HG02571 (cell line): ENCODE measurements around the gene FOXP1.

Experiments used
- ATAC-seq: cut with Tn5 transposase; IDR thresholded peaks from one replicate; pipeline ENCODE4 v1.9.1; 2021; ENCODE audit warnings: mild to moderate bottlenecking, moderate library complexity; ENCODE audit not compliant: unreplicated experiment

FOXP1 gene

DNA sequence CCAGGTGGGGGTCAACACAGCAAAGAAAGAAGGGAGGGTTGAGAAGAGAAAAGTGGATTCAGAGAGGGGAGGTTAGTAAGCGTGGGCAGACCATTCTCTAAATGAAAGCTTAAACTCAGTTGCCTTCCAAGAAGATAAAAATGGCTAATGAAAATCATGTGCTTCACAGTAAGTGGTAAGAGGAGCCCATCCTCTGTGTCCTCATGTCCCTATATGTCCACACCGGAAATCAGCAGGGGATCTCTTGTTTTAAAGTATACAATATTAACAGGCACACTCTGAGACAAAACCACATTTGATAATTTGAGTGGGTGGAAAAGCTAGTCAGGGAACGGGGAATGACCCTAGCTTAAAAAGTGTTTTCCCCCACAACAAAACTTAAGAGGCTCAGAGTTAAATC, 4.4 kb upstream of the FOXP1 start:
- no peak for ATAC-seq

DNA sequence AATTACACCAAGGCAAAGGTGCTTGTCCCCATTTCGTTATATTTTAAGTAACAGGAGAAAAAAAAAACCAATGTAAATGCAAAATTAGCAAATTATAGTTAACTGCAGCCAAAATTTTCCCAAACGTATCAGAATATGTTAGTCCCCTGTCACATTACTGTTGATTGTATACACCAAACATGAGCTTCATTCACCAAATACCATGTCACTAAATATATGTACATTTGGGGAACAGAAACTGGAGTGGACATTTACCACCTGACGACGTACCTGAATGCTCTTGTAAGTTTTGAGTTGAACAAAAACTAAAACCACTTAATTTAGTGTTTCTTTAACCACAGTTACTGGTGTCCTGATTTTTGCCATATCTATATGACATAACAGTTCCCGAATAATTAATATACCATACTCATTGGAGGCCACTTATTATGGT, 3.3 kb upstream of the FOXP1 start:
- ATAC-seq, result no peak

DNA sequence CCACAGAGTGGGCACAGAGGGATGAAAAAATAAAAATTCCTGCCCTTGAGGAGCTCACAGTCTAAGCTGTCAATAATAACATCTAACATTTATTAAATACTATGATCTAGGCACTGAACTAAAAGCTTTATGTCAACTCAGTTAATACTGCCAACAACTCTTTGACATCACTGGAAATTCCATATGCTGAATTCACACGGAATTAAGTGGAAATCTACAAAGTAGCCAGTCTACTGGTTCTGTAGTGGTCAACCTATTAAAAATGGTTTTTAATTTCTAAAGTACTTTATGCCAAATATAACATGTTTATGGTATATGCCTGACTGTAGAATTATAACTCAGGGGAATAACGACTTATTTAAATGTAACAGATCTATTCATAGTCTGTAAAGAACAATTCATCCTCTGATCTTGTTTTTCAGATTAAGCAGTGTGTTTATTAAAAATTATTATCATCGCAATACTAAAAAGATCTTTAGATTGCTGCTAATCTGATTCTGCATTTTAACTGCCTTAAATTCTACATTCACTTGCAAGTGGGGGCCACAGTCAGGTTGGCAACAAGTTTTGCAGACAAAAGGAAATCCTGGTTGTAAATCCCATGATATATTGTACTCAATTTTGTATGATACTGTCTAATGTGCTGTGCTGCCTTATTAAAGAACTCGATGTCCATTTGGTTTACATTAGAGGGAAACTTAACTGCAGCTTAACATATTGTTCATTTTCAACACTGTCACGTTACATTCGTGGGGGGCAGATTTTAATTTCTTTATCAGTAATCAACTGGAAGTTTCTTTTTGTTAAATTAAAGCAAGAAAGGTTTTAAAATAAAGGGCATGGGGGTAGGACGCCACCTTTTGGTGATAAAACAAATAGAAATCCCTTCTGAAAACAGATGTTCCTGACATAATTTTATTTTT, 2.6 kb upstream of the FOXP1 start:
- no peak for ATAC-seq

DNA sequence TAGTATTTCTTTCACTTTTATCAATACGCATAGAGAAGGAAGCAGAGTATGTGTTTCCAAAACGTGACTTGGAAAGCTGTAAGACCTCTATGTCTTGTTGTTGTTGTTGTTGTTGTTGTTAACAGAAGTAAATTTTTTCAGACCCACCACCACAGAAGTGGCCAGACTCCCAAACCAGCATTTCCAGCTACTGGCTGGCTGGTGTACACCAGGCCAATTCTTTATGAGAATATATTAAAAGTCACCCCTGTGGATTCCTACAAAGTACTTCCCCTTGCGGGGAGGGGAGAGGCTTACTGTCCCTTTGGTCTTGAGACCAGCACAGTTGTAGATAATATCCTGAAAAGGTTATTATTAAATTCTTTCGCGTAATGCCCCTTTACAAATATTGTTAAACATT, 1.6 kb upstream of the FOXP1 start:
- ATAC-seq, result no peak

DNA sequence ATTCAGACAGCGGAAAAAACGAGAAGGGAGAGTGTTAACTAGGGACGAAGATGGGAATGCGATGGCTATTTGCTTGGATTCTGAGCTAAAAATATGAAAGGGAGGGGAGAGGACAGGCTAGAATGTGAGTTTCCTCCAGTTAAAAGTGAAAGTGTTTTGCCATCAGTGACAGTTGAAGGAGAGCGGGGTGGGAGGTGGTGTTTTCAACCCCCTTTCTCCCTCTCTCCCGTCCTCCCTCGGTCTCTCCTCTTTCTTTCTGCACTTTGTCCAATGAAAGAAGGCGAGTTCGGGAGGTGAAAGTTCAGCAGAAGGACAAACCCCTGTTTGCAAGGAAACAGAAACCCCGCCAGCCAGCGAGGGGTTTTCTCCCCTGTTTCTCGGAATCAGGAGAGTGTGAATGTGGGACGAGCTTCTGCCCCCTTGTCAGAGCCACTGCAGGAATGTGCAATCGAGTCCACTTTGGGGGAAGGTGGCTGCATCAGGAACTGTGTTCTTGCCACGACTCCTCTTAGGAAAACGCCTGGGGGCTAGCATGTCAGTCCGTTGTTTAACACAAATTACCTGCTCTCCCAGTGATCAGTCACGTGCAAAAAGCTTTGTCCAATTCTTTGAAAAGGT, 975 bp upstream of the FOXP1 start:
- no peak for ATAC-seq

DNA sequence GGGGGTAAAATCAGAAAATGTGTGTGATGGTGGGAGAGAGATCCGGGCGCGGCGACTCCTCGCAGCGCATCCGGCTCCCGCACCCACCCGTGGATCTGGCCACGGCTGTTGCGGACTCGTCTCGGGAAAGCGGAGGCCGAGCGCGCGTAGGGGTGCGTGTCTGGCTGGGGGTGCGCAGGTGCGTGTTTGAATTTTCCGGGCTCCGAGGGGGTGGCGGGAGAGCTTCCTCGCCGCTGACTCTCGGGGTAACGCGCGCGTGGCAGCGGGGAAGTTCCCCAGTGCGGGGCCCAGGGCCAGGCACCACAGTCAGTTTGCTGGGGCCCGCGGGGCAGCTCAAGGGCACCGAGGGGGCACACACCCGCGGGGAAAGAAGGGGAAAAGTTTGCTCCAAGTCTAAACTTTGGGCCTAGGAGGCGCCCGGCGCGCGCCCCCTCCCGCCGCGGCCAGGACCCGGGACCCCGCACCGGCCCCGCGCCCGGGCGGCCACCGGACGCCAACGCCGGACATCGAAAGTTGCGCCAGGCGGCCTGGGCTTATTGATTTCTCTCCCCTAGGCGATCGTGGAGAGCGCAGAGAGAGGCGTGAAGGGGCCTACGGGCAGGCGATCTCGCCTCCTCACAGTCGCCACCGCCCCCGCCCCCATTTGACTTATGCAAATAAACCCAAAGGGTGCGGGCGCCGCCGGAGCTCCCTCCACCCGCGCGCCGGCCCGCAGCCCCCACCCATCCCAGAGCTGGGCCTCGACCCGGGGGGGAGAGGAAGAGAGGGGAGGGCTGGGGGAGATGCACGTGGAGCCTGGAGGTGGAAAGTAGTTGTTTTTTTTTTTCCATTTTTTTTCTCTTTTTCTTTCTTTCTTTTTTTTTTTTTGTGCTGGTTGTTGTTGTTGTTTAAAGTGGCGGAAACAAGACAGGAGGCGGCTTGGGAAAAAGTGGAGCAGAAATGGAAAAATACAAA, 639 bp downstream of the FOXP1 start:
- no peak for ATAC-seq

DNA sequence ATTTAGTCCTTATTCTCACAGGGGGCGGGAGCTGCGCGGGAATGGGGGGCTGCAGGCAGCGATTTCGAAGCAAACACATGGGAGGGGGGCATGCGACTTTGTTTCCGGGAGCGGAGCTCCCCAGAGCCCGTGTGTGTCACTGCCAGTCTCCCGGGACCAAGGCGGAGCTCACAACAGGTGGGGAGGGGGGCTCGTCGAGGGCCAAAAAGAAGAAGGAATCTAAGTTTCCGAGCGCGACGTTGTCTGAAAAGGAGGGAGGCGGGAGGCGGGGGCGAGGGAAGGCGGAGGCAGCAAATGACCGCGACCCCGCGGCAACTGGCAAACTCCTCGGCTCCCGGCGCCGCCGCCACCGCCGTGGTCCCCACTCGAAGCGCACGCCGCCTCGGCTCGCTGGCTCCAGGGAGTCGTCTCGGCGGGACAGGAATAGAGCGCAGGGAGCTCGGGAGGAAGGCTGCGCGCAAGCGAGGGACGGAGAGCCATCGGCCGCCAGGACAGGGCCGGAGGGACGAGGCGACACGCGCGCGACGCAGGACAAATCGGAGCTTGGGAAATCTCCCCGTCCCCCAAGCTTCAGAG, 1.4 kb downstream of the FOXP1 start:
- ATAC-seq, result no peak

DNA sequence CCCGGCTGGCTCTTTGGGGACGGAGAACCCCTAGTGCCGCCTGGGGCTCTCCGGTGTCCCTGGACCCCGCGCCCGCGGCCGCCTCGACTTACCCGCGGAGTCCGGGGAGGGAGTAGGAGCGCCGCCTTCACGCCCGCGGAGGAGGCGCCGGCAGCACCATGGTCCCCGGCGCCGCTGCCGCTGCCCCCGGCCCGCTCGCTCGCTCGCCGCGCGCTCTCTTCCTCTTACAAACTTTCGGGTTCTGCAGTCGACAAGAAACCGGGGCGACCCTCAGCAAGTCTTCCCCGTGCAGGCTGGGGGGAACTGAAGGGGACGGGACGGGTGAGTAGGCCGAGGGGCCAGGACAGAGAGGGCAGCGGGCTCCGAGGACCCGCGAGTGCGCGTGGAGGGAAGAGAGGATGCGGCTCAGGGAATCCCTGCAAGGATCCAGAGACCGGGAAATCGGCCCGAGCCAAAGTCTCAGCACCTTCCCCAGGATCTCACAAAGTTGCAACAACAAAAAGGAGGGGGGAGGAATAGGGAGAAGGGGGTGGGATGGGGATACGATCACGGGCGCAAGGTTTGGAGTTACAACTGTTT, 2.0 kb downstream of the FOXP1 start:
- ATAC-seq, result no peak

DNA sequence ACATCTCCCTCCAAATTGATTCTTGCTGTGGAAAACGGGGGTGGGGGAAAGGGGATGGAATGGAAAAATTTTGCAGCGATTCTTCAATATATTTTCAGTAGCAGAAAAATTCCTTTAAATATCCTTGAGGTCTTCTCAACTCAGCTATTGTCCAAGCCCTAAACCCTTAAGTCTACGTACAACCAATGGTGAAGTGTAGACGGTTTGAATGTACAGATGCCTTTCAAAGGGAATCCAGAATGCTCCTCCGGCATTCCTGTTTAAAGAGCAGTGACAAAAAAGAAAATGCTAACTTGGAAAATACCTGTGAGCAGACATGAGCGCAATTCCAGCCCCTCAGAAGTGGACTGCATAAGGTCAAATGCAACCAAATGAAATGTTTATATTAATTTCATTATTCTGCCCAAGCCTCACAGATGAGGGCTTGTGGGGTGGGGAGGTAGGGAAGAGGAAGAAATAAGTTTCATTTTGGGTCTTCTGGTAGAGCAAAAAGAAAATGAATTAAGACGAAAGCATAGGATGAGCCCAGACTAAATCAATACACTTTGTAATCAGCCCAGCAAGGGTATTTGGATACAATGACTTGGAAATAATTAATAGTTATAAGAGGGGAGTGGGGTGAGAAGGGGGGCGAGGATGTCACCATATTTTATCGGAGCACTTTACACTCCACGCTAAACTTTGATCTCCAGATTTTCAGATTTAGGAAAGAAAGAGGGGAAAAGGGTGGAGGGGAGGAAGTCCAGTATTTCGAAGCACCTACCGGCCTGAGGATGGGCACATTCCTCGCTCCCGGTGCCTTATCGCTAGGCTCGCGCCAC, 2.7 kb downstream of the FOXP1 start:
- ATAC-seq, result no peak

DNA sequence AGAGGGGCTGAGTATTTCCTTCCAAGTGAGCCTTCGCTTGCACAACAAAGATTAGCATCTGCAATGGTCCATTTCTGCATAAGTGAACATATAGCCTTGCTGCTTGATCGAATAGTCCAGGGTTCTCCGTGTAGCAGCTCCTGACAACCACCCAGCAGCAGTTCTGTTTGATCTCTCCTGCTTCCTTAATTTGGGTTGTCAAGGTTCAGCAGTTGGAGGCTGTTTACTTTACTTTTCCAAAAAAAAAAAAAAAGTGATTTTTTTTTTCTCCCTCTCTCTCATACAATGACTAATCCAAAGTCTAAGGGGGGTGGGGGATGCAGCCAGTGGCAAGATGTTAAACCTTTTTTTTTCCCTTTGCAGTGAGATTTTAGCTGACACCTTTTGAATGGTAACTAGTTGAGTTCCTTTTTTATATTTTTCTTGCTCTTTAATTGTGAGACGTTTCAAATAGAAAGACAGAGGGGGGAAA, 3.6 kb downstream of the FOXP1 start:
- no peak for ATAC-seq

DNA sequence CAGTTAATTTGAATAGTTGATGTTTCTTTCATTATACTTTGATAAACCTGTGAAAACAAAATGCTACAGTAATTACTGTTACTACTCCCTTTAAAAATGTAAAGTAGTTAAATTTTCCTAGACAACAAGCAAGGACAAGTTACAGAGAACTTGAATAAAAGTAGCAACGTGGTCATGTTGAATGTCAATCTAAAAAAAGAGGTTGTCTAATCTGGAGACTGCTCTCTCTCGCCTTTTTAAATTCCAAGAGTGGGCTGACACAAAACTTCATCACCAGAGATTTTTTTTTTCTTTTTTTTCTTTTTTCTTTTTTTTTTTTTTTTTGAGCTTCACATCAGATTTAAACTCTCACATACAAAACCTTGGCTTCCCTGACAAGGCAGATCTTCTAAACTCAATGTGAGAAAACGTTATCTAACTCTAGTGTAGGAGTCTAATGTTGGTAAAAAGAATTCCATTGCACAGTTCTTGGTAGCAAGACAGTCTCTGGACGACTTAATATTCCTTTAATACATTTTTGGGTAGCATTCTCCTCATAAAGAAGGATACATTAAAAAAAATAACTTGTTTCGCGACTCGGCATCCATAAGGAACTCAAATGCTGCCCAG, 4.1 kb downstream of the FOXP1 start:
- ATAC-seq, result no peak

DNA sequence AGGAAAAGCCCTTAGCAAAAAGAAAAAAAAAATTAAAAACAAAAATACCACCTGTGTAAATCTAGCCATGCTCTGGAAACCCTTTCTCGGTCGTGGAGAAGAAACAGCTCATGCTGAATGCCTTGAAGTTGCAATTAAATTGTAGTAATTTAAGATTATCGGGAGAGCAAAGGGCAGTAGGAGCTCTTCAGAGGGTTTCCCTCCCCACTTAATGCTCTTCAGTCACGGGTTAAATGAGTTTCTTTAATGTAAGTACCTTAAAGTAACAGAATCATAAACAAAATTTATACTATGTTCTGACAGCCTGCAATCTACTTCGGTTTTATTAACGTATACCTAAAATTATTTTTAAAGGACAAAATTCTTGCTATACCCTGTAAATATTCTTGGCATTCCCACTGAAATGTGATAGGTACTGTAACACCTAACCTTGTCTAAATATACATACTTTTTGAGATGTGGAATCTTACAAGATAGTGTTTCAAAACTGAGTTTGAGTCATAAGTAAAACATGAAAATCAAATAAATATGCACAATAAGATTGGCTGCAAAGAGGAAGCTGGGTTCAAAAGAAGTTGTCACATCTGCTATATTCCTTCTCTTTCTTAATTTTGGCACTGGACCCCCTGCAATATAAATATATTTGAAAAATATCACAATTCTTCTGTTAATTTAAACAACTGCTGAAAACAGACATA, 5.3 kb downstream of the FOXP1 start:
- ATAC-seq, result no peak

DNA sequence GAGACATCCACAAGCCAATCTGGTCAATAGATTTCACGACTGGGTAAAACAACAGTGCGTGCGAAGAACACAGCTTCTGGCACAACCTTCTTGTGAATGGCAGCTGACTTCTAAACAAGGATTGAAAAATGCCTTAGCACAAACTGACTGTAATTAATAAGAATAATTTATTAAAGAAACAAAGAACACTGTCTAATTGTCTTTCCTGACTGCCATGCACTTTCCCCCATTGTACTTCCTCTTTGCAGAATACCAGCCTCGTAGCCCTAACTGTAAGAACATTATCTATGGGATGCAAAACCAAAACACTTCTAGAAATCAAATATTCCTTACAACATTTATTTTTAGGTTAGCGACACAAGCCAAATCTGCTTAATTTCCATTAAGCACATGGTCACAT, 6.5 kb downstream of the FOXP1 start:
- no peak for ATAC-seq

DNA sequence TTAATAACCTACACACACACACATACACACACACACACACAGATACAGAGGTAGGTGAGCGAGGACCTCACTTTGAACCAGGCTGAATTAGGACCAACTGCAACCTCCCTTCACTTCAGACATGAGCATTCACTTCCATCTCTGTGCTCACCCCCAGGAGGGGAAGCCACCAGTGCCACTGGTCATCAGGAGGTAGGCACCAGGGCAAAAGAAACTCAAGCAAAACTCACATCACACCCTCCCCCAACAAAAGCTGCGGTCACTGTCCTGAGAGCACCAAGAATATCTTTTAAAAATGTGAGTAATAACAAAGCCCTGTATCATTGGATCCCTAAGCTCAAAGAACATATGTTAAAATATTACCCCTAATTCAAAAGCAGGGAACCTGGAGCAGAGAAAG, 8.1 kb downstream of the FOXP1 start:
- ATAC-seq, result no peak

DNA sequence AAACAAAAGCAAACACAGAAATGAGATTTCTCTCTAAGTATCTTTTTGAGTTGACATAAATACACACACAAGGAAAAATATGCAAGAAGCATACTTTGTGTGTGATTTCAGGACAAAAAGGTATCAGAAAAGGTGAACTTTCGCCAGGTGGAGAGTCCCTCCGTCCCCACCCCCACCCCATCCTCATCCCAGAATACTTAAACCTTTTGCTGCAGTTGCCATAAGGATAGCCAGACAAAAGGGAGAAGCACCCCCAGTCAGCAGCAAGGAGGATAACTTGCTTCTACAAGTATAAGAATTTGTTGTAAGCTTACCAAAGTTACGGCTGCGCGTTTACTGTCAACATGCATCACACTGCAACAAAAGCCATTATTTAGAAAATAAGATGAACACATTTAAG, 10.3 kb downstream of the FOXP1 start:
- ATAC-seq, result no peak

DNA sequence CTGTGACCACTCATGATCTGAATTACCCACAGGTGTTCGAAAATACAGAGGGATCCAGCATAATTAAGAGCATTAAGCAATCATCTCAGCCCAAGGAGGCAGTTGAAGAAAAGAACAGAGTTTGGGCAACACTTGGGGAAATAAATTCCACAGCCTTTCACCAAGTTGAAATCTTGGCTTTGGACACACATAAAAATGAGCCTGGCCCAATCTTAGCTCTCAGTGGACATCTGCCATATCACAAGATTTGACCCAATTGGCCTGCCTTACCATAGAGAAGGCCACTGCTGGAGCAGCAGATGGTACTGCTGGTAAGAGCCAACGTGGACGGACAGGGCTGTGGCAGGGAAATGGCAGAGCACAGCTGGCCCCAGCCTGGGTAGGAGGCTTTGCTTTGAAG, 13.0 kb downstream of the FOXP1 start:
- ATAC-seq, result no peak

DNA sequence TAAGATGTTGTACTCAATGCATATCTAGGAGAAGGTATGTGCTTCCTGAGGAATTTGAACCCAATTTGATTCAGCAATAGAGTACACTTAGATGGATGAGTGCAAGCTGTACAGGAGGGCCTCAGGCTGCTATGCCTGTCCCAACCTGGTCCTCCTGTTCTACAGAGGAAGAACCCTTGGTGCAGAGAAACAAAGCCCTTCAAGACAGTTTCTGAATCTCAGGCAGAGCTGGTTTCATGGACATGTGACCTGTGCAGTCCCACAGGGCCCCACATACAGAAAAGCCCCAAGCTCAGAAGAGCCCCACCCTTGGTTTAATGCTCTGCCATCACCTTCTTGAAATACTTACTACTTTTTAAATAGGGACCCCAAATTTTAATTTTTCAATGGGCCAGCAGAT, 15.3 kb downstream of the FOXP1 start:
- no peak for ATAC-seq

DNA sequence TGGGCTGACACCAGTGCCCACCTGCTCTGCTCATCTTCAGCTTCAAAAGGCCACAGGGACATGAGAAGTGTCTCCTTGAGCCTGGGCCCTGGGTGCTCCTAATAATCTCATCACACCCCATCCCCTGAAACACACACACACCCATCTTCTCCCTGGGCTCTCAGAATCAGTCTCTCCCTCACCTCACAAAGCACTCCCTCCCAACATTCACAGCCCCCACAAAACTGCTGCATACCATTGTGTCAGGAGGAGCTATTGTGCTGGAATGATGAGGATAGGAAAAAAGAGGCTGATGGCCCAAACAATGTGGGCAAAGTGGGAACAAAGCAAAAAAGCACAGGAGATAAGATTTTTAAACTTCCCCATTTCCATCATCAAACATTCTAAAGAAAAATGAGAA, 16.8 kb downstream of the FOXP1 start:
- ATAC-seq, result no peak

DNA sequence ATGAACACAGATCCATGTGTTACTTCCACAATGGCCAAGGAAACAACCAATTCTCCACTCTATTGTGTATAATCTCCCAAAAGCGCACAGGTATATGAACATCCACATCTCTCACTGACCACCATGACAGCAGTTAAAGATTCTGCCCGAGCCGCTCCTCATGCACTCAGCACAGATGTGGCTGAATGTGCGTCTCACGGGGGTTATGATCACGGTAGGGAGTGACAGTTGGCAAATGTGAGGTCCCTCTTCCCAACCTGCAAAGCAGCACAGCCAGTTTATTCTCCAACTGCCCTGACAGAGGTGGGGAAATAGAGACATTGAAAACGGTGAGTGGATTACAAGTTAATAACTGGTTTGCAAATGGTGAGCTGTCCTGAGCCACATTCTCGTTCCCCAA, 17.6 kb downstream of the FOXP1 start:
- no peak for ATAC-seq
